Kidney (tissue), 14 donors: ENCODE measurements around the gene AHCYL2. TPM values are rescaled to one million over a fixed set of nuclear protein-coding genes. Genes with fewer than 3 reads are reported as not detected.

Source experiments
- DNase-seq, 5 donors: peaks; one replicate each; pipeline ENCODE4 v3.0.0-alpha.2; 2013 to 2020
- FAIRE-seq: peaks from 2 replicates; lab custom pipeline; 2012; peaks lifted over from hg19 to GRCh38; lab: Jason Lieb, UNC
- H3K27ac ChIP-seq, 2 donors: one replicate each; pipeline ENCODE4 v1.7.0; 2013; ENCODE audit warnings: low read depth in 2 of 2, low read length in 2 of 2, inconsistent platforms in 1 of 2
- H3K27me3 ChIP-seq: one replicate; pipeline ENCODE4 v1.7.1; 2013; ENCODE audit warnings: low read length, inconsistent platforms; ENCODE audit not compliant: control insufficient read depth, insufficient read depth
- H3K36me3 ChIP-seq, 3 donors: one replicate each; pipeline versions ENCODE4 v1.7.0 to v1.7.1; 2013; ENCODE audit warnings: low read length in 3 of 3, control low read depth in 1 of 3, inconsistent platforms in 1 of 3; ENCODE audit not compliant: insufficient read depth in 3 of 3, control insufficient read depth in 2 of 3
- H3K4me1 ChIP-seq, 3 donors: one replicate each; pipeline versions ENCODE4 v1.7.0 to v1.7.1; 2013; ENCODE audit warnings: low read length in 3 of 3, inconsistent platforms in 1 of 3, low read depth in 1 of 3; ENCODE audit not compliant: control insufficient read depth in 2 of 3, insufficient read depth in 2 of 3
- H3K4me3 ChIP-seq, 3 donors: one replicate each; pipeline versions ENCODE4 v1.7.0 to v1.8.1; 2013; ENCODE audit warnings: low read length in 3 of 3, control low read depth in 1 of 3, inconsistent platforms in 1 of 3
- H3K9ac ChIP-seq, 3 donors: one replicate each; pipeline versions ENCODE4 v1.7.0 to v1.7.1; 2013; ENCODE audit warnings: low read length in 3 of 3, control low read depth in 1 of 3, inconsistent platforms in 1 of 3
- H3K9me3 ChIP-seq, 3 donors: one replicate each; pipeline versions ENCODE4 v1.7.0 to v1.7.1; 2013; ENCODE audit warnings: low read length in 3 of 3, control low read depth in 1 of 3, inconsistent platforms in 1 of 3; ENCODE audit not compliant: control insufficient read depth in 2 of 3, insufficient read depth in 1 of 3
- intact Hi-C: fragments of 100-400 bp; cut with DNase I; formaldehyde crosslinking; loops from one replicate; pipeline ENCODE4 v1.11.1; 2022
- polyA plus RNA-seq: library from polyadenylated mRNA; stranded (reverse); fragments of 350-450 nt; fragmentation: Illumina TruSeq; extraction: RNeasy Lipid Tissue Mini Kit (QIAGEN cat#74804); gene quantifications from one replicate; pipeline ENCODE4 v1.2.3, GENCODE V29; 2014; ENCODE audit warnings: low read depth, low replicate concordance; ENCODE audit not compliant: insufficient read depth
- total RNA-seq: library from RNA; stranded (reverse); fragmentation: NEBNext Ultra II Directional; extraction: Animal tissue kit (Norgen Biotek cat#: 25700); gene quantifications from one replicate; pipeline ENCODE4 v1.2.1, GENCODE V29; 2021
- TF ChIP-seq, protein P1 (sequence below): IDR thresholded peaks from 3 replicates; pipeline ENCODE4 v1.5.1; 2012; ENCODE audit warnings: mild to moderate bottlenecking, moderate library complexity, borderline replicate concordance; ENCODE audit not compliant: insufficient read depth; ENCODE audit errors: extremely low read depth
- donor health status: control.
- donor health status: control.
- donor health status: control.
- donor health status: control.
- donor health status: control.
- donor health status: DM: yes; HTN: yes; CAD: no.
- donor health status: Normal renal cell carcinoma (clear cell type).

The AHCYL2 gene
- total and polyA plus RNA-seq, 2 donors from 2014 or later, result 19.5 to 25.2 TPM

DNA sequence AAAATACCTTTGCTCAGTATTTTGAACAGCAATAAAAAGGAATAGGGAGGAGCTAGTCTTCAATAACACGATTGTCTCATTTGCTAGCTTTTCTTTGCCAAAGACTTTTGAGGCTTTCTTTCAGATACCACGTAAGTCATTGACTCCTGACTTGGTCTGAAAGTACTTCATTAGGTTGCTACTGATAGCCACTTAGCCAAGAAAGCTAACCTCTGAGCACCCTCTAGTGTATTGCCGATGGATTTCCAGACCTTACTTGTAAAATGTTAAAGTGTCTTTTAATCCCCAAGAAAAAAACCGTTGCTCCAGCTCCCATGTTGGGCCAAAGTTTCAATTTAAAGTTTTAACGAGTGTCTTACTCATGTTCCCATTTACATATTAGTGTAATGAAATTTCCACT, 146.0 kb downstream of the AHCYL2 start:
- Histone ChIP-seq H3K36me3 (no peaks in the 10 kb centered on the region), H3K27ac (peak overlapping the region in 1 of 2 donors; percentile 5), H3K4me3 (peak overlapping the region in 1 of 3 donors; percentile 8), H3K27me3 (no peaks in the 10 kb centered on the region), H3K4me1 (peaks cover 0 to 14% (median 5%) of the 10 kb centered on the region in 3 donors), H3K9ac (no peak overlapping the region), H3K9me3 (no peaks in the 10 kb centered on the region)
- DNase-seq, result peak in 2 of 5 donors; percentile 18 to 29
- TF ChIP-seq, protein P1, sequence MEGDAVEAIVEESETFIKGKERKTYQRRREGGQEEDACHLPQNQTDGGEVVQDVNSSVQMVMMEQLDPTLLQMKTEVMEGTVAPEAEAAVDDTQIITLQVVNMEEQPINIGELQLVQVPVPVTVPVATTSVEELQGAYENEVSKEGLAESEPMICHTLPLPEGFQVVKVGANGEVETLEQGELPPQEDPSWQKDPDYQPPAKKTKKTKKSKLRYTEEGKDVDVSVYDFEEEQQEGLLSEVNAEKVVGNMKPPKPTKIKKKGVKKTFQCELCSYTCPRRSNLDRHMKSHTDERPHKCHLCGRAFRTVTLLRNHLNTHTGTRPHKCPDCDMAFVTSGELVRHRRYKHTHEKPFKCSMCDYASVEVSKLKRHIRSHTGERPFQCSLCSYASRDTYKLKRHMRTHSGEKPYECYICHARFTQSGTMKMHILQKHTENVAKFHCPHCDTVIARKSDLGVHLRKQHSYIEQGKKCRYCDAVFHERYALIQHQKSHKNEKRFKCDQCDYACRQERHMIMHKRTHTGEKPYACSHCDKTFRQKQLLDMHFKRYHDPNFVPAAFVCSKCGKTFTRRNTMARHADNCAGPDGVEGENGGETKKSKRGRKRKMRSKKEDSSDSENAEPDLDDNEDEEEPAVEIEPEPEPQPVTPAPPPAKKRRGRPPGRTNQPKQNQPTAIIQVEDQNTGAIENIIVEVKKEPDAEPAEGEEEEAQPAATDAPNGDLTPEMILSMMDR, result no peak
- intact Hi-C loops, result no loop called here
- no peak for FAIRE-seq

- FAIRE-seq (no peak), DNase-seq (peak in 2 of 5 donors; percentile 16 to 37)
- no peak overlapping the region for H3K27ac ChIP-seq
- no peaks in the 10 kb centered on the region for H3K27me3 ChIP-seq
- H3K4me3 ChIP-seq, result no peak overlapping the region
- H3K9me3 ChIP-seq, result no peaks in the 10 kb centered on the region
- H3K36me3 ChIP-seq, result no peaks in the 10 kb centered on the region
- intact Hi-C loops, result no loop called here
- no peak overlapping the region for H3K9ac ChIP-seq
- TF ChIP-seq, protein P1, result no peak
- H3K4me1 ChIP-seq, result peaks cover 0 to 16% (median 12%) of the 10 kb centered on the region in 3 donors
Observed at GRCh38 chr7:129371487-129371886, 146.7 kb downstream of the AHCYL2 start.

DNA sequence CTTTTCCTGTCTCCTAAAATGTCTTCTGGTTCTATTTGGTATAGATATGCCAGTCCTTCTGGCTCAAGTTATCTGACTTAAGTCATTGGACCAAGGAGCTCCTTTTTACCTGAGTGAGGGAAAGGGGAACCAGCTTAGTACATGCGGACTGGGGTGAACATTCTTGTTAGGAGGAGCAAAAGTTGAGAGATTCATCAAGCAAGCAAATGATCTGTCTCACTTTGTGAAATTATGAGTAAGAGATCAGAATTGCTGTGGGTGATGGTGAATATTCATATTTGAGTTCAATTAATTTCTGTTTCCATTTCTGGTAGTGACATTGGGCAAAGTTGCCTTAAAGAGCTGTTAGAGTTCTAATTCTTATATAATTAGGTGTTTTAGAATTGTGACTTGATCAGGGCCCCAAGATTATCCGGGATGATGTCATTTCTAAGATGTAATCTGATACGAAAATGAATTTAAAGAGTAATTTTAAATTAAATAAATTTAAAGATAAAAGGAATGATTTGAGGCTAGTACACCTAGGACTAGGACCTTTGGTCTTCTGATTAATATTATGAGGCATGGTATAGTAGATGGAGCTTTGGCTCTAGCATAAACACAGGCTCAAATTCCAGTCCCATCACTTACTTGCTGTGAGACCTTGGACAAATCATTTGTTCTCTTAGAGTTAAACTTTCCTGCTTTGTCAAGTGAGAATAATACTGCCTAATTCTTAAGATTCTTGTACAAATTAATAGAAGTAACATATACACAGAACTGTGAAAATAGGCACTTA, 149.0 kb downstream of the AHCYL2 start:
- H3K4me1 ChIP-seq, result peaks cover 0 to 12% (median 9%) of the 10 kb centered on the region in 3 donors
- intact Hi-C loops, result no loop called here
- H3K36me3 ChIP-seq, result no peaks in the 10 kb centered on the region
- TF ChIP-seq, protein P1, result no peak
- DNase-seq (no peak), FAIRE-seq (no peak)
- no peaks in the 10 kb centered on the region for H3K9me3 ChIP-seq
- H3K27me3 ChIP-seq, result no peaks in the 10 kb centered on the region
- no peak overlapping the region for H3K4me3 ChIP-seq
- H3K9ac ChIP-seq, result no peak overlapping the region
- no peak overlapping the region for H3K27ac ChIP-seq
